DMS53 (cell line): ENCODE data around the gene FBXW8.

ENCODE experiments used
- DNase-seq: peaks from one replicate; lab custom pipeline; 2025; lab: John Stamatoyannopoulos, UW

FBXW8 gene

DNA sequence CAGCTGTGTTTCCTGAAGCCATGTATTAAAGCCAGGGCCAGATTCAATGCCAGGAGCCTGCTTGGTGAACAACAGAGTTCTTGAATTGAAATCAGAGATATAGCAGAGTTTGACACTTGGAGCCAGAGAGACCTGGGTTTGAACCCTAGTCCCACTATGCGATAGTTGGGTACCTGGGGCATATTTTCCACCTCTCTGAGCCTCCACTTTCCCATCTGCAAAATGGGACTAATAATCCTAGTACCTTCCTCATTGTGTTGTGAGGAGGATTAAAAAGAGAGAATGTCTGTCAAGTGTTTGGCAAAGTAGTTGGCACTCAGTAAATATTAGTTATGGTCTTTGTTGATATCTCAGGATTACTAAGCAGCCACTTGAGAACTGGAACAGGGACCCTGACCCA, 23.5 kb upstream of the FBXW8 start:
- DNase-seq = no peak

DNA sequence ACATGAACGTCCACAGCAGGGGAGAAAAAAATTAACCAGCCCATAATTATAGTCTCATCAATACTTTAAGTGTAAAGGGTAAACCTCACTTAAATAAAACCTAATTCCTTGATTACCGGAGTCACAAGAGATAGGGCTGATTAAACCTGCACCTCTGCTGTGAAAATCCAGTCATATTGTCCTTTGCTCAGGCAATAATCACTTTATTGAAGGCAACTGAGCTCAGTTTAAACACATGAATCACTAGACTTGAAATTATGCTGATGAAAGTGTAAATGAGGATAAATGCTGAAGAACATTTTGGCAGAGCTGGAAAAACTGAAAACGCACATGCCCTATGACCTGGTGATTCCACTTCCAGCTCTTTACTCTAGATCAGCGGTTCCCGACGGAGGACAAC, 22.9 kb upstream of the FBXW8 start:
- DNase-seq = no peak

DNA sequence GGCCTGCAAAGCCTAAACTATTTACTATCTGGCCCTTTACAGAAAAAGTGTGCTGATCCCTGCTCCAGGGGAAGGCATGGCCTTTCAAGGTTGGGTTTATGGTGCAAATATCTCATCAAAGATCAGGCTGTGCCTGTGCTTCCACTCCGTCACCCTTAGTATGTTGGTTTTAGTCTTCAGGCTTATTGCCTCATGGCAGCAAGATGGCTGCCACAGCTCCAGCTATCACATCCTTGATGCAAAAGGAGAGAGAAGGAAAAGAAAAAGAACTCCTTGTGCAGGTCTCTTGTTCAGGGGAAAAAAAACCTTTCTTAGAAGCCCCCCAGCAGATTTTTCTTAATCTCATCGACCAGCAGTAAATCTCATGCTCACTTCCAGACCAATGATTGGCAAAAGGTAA, 20.4 kb upstream of the FBXW8 start:
- DNase-seq = no peak

DNA sequence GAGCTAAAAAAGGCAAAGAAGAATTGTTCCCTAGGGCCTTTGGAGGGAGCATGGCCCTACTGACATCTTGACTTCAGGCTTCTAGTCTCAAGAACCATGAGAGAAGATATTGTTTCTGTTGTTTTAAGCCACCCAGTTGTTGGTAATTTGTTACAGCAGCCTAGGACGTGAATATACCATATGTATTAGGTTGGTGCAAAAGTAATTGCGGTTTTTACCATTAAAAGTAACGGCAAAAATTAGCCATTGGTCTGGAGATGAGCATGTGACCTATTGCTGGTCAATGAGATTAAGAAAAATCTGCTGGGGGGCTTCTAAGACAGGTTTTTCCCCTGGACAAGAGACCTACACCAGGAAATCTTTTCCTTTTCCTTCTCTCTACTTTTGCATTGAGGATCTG, 19.7 kb upstream of the FBXW8 start:
- no peak for DNase-seq

DNA sequence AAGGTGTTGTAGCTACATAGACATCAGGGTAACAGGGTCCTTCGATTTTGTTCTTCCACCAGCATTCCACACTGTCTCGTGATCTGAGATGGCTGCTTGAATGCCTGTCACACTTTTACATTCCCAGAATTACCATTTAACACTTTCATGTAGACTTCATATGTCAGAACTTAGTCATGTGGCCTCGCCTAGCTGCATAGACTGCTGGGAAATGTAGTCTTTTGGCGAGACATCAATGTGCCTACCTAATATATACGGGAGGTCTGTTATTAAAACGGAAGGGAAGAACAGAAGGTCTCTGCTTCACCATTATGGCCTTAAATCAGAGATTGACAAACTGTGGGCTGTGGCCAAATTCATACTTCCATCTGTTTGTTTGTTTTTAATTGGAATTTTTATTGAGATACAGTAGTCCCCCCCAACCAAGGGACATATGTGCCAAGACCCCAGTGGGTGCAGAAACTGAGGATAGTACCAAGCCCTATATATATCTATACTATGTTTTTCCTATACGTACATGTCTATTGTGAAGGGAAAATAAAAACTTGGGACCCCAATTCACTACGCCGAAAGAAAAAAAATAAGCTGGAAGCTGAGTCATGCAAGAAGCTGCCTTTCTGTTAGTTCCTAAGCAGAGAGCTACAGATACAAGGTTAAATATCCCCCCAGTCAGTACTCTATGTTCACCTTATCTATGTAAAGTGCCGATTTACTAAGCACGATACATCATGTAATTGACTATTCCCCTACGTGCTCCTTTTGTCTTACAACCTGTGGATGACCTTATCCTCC, 18.2 kb upstream of the FBXW8 start:
- peak; percentile 59 for DNase-seq

DNA sequence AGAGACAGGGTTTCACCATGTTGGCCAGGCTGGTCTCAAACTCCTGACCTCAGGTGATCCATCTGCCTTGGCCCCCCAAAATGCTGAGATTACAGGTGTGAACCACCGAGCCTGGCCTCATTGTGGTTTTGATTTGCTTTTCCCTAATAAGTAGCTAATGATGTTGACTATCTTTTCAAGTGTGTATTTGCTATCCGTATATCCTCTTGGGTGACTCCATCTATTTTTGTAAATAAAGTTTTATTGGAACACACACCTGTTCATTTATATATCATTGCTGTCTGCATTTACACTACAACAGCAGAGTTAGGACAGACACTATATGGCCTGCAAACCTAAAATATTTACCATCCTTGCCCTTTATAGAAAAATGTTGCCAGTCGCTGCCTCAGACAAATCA, 15.8 kb upstream of the FBXW8 start:
- no peak for DNase-seq

DNA sequence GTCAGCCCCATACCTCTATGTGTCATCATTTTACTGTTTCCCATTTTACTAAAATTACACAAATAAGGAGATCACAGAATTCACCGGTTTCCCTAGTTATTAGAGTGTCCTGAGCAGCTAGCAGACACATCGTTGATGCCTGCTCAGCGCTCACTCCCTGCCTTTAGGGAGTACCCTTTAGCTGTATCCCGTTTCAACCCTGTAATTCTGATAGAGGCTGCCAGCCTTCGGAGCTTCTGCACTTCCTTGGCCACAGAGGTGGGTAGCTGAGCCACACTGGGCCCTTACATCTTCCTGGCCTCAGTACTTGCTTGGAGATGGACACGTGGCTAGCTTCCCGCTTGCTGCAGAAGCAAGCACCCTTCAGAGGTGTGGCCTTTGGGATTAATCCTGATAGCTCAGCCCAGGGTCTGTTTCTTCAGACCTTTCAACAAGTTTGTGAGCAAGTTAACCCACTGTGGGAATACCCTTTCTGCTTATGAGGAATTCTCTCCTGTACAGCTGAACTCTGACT, 14.3 kb upstream of the FBXW8 start:
- no peak for DNase-seq

DNA sequence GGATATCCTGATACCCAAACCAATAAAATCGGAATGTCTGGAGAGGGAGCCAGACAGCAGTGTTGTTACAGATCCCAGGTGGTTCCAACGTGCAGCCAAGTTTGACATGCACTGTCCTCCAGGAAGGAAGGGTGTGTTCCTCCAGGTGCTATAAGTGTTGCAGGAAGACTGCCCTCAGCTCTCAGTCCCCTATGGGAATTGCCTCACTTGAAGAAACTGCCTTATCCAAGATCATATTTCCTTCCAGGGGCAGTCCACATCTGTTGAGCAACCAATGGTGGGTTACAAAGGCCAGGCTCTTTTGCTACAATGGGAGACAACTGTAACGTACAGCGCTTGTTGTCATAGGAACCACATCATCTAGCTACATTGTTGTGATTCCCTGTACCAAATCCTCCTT, 13.3 kb upstream of the FBXW8 start:
- DNase-seq = no peak

DNA sequence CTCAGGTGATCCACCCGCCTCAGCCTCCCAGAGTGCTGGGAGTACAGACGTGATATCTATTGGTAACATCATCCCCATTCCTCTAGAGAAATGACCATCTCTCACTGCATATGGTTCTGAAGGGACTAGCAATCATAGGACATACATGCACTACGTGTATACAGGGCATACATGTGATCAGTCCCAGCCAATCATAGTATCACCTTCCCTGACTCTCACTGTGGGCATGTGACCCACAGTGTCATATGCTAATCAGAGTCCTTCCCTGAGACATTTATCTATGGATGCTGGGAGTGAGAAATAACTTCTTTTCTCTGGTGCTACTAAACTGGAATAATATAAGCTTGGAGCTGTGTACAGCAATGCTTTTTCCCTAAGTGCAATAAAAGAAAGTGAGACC, 12.1 kb upstream of the FBXW8 start:
- peak; percentile 20 for DNase-seq

DNA sequence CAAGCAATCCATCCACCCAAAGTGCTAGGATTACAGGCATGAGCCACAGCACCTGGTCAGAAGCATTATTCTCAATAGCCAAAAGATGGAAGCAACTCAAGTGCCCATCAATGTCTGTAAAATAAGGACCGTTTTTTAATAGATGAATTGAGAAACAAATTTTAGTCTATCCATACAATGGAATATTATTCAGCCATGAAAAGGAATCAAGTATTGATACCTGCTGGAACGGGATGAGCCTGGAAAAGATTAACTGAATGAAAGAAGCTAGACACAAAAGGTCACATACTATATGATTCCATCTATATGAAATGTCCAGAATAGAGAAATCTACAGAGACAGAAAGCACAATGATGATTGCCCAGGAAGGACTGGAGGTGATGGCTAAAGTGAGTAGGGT, 9.1 kb upstream of the FBXW8 start:
- DNase-seq = no peak

DNA sequence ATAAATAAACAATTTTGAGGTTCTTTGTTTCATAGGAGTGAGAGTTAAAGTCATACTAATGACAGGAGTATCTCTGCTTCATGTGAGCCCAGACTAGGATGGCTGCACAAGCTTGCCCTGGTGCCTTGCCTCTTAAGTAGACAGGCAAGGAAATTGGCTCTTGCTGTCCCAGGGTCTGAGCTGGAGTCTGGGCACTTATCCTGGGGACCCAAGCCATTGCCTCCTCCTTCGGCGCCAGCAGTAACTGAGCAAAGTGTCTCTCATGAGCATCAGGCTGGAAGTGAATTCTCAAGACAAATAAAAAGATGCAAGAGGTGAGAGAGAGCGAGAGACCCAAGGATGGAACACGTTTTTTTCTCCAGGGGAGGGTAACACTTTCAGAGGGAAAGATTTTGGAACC, 6.9 kb upstream of the FBXW8 start:
- no peak for DNase-seq

DNA sequence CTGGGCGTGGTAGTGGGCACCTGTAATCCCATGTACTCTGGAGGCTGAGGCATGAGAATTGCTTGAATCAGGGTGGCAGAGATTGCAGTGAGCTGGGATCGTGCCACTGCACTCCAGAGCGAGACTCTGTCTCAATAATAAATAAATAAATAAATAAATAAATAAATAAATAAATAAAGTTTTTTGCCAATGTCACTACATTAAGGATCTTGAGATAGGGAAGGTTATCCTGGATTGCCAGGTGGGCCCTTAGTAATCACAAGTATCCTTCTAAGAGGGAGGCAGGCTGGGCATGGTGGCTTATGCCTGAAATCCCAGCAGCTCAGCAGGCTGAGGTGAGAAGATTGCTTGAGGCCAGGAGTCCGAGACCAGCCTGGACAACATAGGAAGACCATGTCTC, 4.5 kb upstream of the FBXW8 start:
- DNase-seq = no peak

DNA sequence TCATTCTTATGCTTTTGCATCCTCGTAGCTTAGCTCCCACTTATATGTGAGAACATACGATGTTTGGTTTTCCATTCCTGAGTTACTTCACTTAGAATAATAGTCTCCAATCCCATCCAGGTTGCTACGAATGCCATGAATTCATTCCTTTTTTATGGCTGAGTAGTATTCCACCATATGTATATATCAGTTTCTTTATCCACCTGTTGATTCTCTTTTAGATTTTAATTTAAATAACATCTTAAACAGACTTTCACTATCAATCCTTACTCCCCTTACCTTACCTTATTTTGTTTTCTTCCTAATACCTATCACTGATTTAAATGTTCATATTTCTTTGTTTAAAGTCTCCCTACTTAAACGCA, 488 bp upstream of the FBXW8 start:
- no peak for DNase-seq

DNA sequence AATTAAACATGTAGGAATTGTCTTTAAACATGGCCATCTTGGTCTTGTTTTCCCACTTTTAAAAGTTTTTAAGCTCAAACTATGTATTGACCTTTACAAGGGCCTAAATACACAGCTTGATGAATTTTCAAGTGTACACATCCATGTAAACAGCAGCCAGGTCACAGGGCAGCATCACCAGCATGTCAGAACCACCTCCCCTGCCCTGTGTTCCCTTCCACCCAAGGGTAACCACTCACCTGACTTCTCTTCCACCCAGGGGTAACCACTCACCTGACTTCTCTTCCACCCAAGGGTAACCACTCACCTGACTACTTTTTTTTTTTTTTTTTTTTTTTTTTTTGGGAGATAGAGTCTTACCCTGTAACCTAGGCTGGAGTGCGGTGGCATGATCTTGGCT, 4.6 kb downstream of the FBXW8 start:
- peak; percentile 51 for DNase-seq

DNA sequence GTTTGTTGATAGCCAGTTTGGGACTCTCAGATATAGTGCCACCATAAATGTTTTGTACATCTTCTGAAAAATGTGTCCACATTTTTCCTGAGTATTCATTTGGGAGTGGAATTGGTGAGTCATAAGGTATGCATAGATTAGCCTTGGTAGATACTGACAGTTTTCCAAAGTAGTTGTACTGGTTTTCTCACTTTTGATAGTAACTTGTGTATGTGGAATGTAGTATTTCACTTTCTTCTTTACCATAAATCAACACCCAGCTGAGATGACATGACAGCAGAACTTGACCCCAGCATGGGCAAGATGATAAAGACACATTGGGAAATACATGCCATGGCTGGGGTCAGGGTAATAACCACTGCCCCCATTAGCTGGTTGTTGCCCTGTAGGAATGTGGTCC, 5.4 kb downstream of the FBXW8 start:
- DNase-seq = peak; percentile 74

DNA sequence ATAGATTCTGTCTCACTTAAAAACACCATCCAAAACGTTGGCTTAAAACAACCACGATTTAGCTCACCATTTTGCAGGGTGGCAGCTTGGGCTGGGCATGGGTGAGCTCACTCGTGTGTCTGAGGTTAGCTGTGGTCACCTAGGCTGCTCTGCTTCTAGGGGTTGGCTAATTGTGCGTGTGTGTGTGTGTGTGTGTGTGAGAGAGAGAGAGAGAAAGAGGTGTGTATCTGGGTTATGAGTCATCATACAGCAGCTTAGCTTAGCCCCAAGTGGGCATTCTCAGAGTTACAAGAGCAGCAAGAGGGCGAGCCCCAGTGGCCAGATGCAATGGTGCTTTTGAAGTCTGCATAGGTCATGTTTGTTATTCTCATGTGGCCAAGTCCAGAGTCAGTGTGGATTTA, 6.0 kb downstream of the FBXW8 start:
- peak; percentile 99 for DNase-seq

DNA sequence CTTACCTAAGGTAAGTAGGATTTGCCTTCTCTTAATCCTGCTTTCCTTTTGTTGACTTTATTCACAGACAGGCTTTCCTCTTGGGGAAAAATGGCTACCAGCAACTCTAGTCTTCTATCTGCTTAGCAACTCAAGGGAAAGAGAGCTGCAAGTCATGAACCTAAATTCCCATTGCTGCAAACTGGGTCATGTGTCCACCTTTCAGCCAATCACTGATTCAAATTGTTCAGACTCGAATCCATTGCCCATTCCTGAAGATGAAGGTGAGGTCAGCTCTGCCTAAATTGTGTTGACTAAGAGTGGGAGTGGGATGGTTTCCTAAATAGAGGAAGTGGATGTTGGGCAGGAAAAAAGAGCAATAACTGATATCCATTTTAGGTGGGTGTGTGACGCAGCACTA, 7.7 kb downstream of the FBXW8 start:
- peak; percentile 81 for DNase-seq

DNA sequence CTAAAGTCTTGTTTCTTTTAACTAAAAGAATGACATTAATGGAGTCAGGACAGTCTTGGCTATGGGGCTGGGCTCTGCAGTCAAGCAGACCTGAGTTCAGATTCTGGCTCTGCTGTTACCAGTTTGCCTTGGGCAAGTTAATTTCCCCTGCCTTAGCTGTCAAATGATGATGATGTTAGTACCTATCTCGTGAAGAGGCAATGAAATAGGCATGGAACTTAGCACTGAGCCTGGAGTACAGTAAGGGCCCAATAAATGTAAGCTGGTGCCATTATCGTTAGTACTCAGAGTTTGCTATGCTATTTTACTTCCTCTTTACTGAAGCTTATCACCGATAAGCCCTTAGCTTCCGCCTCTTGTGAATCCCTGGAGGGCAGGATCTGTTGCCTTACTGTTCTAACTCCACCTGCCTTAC, 8.5 kb downstream of the FBXW8 start:
- DNase-seq = peak; percentile 40

DNA sequence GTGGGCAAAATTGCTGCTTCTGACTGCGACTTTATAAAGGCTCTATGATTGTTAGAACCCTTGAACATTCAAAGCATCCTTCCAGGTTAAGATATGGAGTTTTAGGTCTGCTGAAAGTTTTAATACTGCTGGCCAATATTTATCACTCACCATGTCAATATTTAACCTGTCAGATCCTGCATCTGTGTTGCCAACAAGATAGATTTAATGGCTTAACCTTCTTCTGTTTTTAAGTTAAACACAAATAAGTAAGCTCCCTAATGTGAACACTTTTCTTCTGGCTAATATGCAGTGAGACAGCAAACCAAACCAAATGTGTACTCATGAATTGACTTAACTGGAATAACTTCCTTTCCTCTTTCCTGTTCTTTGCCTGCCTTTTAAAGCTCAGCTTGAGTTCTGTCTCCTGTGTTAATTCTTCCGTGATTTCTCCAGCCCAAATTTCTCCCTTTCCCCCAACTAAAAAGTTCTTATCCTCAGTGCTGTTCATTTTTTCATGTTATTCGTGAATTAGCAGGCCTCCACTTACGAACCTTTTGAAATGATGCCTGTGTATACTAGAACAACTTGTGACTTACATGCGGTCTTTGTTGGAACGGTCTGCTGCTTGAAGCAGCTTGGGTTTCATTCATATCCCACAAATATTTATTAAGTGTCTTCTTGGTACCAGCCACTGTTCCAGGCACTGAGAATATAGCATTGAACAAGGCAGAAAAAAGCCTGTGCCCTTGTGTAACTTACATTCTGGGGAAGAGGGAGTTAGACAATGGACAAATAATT, 9.1 kb downstream of the FBXW8 start:
- no peak for DNase-seq

DNA sequence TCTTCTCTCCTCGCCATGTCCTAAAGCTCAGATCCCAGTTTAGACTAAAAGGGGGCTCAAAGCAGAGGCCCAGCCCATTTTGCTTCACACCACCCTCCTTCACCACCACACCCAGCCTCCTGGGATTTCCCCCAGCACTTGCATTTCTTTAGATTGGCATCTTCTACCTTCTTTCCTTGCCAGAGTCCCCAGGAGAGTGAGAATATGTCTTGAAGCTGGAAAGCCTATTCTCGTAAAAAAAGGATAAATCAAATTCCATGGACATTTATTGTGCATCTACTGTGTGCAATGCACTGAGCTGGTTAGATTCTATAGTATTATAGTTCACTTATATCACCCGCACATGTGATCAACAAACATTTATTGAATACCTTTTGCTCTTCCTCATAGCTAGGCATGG, 10.2 kb downstream of the FBXW8 start:
- DNase-seq = no peak

DNA sequence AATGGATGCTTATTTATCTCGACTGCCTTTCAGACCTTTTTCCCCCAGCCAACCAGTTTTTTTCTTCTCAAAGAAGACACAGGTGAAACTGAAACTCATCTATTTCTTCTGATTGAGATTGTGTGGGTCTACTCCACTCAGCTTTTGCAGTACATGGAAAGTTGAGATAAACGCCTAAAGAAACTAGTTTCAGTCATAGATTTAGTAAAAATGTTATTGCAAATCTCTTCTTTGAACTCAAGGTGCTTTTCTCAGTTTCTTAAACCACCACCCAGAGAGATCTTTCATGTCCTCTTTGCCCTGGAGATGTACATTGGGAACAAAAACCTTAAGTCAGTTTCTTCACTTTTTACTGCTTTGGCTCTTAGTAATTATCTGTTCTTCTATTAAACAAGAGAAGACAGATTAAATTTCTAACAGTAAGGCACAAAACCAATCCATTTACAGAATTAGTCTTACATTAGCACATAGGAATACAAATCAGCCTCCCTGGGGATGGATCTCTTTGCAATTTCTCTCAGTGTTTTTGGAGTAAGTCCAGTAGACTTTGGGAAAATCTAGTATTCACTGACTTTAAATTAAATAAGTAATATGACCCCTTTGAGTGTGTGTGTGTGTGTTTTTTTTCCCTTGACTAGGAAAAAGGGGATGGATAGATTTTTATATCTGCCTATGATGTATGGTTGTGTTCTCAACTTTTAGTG, 11.6 kb downstream of the FBXW8 start:
- DNase-seq = no peak

DNA sequence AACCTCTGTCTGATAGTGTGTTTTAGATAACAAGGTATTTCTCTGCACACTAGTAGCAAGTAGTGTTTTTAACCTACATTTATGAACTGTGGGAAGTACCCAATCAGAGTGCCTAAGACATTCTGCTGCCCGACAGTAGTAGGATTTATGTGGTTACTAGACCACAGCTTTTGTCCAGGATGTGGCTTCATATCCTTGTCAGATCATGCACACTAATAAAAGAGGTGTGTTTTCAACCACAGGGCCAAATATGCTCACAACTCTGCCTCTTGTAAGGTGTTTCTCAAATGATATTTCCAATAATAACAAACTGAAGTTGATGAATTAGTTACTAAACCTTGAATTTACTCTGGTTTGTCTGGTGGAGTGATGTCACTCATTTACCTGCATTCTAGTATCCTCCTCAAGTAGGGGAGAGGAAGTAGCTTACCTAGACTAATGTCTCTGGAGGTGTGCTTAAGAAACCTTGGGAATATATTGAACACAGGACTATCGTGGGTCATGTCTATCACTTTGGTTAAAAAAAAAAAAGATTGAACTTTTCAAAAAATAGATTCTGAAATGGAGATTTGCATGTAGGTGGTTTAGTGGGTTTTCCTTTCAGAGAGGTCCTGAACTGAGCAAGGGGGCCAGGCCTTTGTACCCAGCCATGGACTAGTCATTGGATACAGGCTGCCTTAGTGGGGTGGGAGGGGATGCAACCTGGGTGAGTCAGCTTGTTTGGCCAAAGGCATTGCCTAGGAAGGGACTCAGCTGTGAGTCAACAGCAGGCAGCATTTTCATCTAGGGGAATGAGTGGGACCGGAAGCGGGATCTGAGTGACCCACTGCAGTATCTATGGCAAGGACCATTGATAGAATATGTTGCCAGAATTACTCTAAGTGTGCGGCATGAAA, 14.1 kb downstream of the FBXW8 start:
- no peak for DNase-seq
